GM21447 (cell line): ENCODE measurements around the gene TENM4.

Experiments
- ATAC-seq: cut with Tn5 transposase; IDR thresholded peaks from one replicate; pipeline ENCODE4 v1.9.1; 2021; ENCODE audit not compliant: unreplicated experiment

The TENM4 gene

DNA sequence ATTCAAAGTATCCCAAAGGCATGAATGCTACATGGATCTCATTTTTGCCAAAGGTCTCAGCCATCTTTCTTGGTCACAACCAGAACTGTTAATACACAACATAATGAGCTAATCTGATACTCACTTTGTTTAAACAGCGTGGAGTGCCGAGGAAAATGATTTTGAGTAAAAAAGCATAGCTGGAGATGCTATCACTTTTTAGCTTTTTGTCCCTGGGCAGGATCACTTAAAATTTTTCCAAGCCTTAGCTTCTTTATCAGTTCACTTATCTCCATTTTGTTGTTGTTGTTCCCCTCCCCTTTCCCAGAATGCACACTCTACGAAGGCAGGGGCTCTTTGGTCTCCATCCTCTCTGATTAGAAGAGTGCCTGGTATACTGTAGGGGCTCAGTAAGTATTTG is 636.8 kb downstream of the TENM4 start:
- no peak for ATAC-seq

DNA sequence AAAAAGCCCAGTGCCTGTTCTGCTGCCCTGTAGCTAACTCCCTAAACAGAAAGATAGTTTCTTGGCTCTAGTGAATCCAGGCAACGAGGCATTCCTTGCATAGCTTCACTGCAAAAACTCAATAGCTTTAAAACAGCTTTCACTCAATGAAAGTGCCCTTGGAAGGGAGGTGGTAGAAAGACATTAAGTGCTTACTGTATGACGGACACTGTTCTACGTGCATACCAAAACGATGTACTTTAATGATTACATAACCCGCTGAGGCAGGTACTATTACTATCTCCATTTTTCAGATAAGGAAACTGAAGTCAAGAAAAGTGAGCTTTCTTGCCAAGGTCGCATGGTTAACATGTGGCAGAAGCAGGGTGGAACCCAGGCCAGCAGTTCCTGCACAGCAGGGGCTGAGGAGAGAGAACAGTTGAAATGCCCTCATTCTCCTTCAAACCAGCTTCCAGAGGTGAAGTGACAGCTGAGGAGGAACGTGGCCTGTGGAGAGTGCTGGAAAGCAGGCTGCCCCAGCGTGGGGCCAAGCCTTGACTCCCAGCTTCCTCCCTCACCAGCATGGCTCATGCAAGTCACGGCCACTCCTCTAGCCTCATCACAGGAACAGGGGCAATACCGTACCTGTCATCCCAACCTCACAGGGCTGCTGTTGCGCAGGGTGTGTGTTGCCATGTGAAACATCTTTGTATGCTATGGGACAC is 638.6 kb downstream of the TENM4 start:
- ATAC-seq = no peak

DNA sequence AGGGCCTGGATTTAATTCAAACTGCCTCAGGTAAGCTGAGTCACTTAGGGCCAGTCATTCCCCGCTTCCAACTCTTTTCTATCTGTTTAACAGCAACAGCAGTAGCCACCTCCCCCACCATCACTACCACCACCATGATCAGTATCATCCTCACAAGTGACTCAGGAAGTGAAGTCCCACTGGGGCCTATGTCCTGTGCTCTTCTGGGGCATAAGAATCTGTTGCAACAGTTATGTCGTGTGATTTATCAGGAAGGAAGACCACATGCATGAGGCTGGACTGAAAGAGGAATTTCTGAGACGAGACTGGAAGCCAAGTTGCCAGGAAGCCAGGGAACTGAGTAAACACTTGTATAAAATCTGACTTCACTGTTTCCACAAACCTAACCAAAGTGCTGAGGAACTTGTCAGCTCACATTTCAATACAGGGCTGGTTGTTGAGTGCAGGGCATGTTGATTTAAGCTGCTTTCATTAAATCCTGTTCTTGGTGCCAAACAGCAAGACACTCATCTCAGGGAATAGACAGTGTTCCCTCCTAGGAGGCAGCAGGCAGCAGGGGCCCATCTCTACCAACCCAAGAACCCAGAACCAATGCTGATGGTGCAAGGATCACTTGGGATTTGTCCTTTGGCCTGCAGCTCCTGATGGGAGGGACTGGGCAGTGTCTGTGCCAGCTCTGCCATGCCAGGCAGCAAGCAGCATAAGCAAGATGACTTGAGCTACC is 639.5 kb downstream of the TENM4 start:
- ATAC-seq = no peak

- ATAC-seq = no peak
Measured at GRCh38 chr11:78800756-78801155, 640.1 kb downstream of the TENM4 start.

DNA sequence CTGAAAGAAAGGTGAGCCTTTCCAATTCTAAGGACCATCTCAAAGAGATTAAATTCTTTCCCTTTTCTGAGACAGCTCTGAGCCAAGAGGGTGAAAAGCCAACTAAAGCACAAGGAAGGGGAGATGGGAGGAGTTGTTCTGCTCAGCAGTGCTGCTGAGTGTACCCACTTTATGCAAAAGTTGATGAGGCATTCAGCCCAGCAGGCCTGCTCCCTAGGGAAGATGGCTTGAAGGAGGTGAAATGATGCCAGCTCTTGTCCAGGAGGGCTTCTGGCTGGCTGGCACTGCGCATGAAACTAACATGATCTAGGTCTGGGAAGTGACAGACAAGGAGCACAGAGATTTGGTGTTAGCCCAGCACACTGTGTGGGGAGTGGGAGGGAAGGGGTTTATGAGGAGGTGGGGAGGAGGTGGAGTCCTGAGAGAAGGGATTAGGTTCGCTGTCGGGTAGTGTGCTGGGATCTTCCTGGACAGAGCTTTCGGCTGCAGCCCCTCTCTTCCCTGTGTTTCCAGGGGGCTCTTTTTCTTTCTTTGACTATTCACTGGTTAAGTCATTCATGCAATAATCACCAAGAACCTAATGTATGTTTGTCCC is 640.6 kb downstream of the TENM4 start:
- ATAC-seq = no peak

- ATAC-seq = peak; percentile 82
Measured at GRCh38 chr11:78798663-78799062, 642.2 kb downstream of the TENM4 start.

GRCh38 chr11:78797559-78797958 is 643.3 kb downstream of the TENM4 start:
- no peak for ATAC-seq

- no peak for ATAC-seq
Measured at GRCh38 chr11:78796956-78797355, 643.9 kb downstream of the TENM4 start.

DNA sequence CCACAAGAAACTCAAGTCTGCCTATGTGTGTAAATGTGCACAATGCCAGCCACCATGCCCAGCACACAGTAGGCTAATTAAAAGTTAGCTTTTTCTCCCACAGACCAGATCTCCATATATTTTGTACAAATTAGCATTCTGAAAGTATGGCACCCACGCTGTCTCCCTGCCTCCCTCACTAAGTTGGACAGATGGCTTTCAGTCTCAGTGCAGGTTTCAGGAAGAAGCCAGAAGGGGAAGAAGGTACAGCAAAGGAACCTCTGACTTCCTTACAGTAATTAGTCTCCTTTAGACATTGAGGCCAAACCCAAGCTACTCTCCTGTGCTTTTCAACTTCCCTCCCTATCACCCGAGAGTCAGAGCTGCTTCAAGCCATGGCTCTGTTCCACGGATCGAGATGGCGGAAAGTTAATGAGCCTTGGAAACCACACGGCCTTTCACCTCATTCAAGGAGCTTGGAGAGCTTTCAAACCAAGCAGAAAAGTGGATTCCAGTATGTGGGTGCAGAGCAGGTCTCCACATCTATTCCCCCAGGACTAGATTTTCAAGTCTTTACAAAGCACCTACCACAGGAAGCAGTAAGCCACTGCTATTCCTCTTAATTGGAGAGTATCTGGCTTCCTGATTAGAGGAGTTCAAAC is 645.1 kb downstream of the TENM4 start:
- no peak for ATAC-seq

DNA sequence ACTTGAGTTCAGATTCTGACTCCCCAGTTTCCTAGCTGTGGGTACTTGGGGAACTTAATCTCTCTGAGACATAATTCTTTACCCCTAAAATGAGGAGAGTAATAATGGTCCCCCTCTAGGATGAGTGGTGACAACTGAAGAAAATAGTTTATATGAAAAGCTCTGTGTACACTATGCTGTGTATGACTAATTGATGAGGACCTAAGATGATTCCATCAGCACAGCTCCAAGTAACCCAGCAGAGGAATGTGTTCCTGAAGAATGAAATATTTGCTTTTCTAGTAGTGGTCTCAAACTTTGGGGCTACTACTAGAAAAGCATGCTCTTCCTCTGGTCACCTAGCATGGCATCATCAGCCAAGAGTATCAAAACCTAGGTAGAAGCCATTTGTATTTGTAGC is 648.9 kb downstream of the TENM4 start:
- ATAC-seq = no peak

- ATAC-seq = no peak
Measured at GRCh38 chr11:78791254-78791653, 649.6 kb downstream of the TENM4 start.

DNA sequence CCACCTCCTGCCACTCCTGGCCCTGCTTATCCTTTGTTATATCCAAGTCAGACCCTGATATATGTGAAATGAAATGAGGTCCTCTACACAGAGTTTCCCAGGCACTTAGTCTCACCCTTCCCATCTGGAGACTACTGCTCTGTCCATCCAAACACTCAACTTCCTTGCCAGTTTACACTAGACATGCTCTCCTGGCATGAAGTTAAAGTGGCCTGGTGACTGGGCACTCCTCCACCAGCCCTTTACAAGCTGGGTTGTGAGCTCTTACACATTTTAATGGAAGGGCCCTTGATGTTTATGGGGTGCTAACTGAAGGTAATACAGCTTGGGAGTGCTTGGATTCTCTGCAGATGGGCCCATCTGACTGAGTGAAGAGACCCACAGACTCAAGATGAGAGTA is 650.0 kb downstream of the TENM4 start:
- ATAC-seq = no peak

DNA sequence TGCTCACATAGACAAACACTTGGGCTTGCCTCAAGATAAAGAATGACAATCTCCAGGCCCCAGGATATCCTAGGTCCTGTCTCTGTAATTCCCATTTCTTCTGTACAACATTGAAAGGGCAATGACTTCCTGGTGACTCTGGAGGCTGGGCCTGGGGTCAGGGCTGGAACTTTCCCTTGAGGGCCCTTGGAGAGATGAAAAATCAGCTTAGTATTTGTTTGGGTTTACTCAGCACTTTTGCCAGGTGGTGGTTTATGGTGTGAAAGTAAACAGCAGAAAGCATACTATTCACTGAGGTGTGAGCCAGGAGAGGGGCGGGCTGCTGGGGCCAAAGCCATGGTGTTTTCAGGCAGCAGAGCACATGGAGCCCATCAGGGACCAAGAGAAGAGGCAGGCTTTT is 651.5 kb downstream of the TENM4 start:
- no peak for ATAC-seq

DNA sequence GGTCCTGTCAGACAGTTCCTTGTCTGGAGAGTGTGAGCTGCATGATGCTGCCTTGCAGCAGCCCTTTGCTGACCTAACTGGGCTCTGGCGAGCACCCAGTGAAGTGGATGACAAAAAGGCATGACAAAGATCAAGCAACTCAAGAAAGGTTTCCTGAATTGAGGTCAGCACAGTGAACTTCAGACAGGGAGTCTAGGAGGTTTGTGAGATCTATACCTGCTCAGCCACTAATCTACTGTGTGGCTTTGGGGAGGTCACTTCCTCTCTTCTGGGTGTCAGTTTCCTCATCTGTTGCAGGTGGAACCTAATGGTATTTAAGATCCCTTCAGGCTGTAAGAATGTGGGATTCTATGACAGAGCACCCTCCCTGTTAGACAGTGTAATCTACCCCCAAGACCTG is 652.3 kb downstream of the TENM4 start:
- no peak for ATAC-seq

- ATAC-seq = no peak
Measured at GRCh38 chr11:78787696-78788095, 653.1 kb downstream of the TENM4 start.

- ATAC-seq = no peak
Measured at GRCh38 chr11:78786746-78787145, 654.1 kb downstream of the TENM4 start.

- no peak for ATAC-seq
Measured at GRCh38 chr11:78786086-78786485, 654.7 kb downstream of the TENM4 start.

GRCh38 chr11:78784321-78785061 is 656.3 kb downstream of the TENM4 start:
- no peak for ATAC-seq

DNA sequence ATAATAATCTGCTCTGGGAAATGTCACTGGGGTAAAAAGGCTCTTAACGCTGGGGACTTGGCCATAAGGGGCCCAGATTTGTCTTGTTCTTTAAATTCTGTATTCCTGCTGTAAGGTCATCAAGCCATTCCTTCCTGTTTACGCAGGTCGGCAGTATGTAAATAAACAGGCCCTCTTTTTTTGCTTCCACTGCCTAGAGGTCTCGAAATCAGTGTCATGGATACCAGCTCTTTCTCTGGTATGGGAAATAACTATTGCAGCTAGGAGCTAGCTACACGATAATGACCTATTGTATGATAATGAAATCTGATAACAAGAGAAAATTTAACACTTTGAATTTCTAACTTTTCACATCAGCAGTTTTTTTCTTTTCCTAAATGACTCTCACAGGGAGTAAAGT is 657.0 kb downstream of the TENM4 start:
- ATAC-seq = no peak

- no peak for ATAC-seq
Measured at GRCh38 chr11:78783301-78783700, 657.5 kb downstream of the TENM4 start.

DNA sequence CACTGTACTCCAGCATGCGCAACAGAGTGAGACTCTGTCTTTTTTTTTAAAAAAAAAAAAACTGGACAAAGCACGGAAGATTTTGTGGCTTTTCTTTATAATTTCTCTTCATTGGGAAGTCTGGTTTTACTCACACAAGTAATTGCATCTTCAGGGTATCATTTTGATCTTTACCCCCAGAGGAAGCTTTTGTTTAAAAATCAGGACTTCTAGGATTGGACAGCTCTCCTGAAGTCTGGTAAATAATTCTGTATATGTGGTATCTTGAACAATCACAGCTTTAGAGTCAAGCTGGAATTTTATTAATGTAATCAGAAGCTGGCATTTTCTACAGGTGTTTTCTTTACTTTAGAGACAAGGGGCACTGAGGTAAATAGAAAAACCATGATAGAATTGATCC is 658.1 kb downstream of the TENM4 start:
- ATAC-seq = no peak
